ENCODE measurements around the gene FNDC3A.

The FNDC3A gene

GRCh38 chr13:49071341-49071937 lies 95.7 kb downstream of the FNDC3A start:
- Histone ChIP-seq H3K4me1 (ENCODE audit: low read length) (no peaks in the 10 kb centered on the region), H3K27me3 (replicated peaks; ENCODE audit: insufficient read depth, low read length) (no peaks in the 10 kb centered on the region), H3K9me3 (replicated peaks; ENCODE audit: insufficient read depth, low read length) (no peaks in the 10 kb centered on the region), H3K36me3 (replicated peaks; ENCODE audit: insufficient read depth, low read length) (no peaks in the 10 kb centered on the region), H3K4me2 (ENCODE audit: low read depth, low read length) (no peak overlapping the region), H3F3A (ENCODE audit: insufficient read depth, low read length) (no peaks in the 10 kb centered on the region), H3K27ac (ENCODE audit: low read length) (no peak overlapping the region), H2AFZ (ENCODE audit: low read length) (no peak overlapping the region), H3K9ac (ENCODE audit: low read length) (no peak overlapping the region), H3K4me3 (ENCODE audit: low read length) (no peak overlapping the region), H3K79me2 (ENCODE audit: low read length) (peaks cover 10% of the 10 kb centered on the region; the same call in 1 of the 2 replicates), H3K9me2 (replicated peaks; ENCODE audit: insufficient read depth, low read length) (no peaks in the 10 kb centered on the region), H4K20me1 (ENCODE audit: insufficient read depth, low read length) (no peaks in the 10 kb centered on the region)
- DNase-seq: no peak
- no peak for TF ChIP-seq EZH2phosphoT487 (IDR thresholded peaks at IDR 0.05; ENCODE audit: low read length)
- TF ChIP-seq EZH2 (optimal IDR thresholded peaks at IDR 0.05; ENCODE audit: low read depth, low read length): no peak
- TF ChIP-seq CTCF (IDR thresholded peaks at IDR 0.05; ENCODE audit: low read length): no peak

- no peak for DNase-seq
- no peak for TF ChIP-seq EZH2 (optimal IDR thresholded peaks at IDR 0.05; ENCODE audit: low read depth, low read length)
- Histone ChIP-seq H3K4me1 (ENCODE audit: low read length) (no peaks in the 10 kb centered on the region), H3K9me3 (replicated peaks; ENCODE audit: insufficient read depth, low read length) (no peaks in the 10 kb centered on the region), H3K9ac (ENCODE audit: low read length) (no peak overlapping the region), H3K79me2 (ENCODE audit: low read length) (peaks cover 34% of the 10 kb centered on the region), H3K27ac (ENCODE audit: low read length) (no peak overlapping the region), H4K20me1 (ENCODE audit: insufficient read depth, low read length) (no peaks in the 10 kb centered on the region), H3K36me3 (replicated peaks; ENCODE audit: insufficient read depth, low read length) (no peaks in the 10 kb centered on the region; the same call in 1 of the 2 replicates), H3K4me2 (ENCODE audit: low read depth, low read length) (no peak overlapping the region), H3K9me2 (replicated peaks; ENCODE audit: insufficient read depth, low read length) (no peaks in the 10 kb centered on the region), H3K27me3 (replicated peaks; ENCODE audit: insufficient read depth, low read length) (no peaks in the 10 kb centered on the region), H3F3A (ENCODE audit: insufficient read depth, low read length) (no peaks in the 10 kb centered on the region), H3K4me3 (ENCODE audit: low read length) (no peak overlapping the region), H2AFZ (ENCODE audit: low read length) (no peak overlapping the region)
These were observed 107.2 kb downstream of the FNDC3A start for GRCh38 chr13:49082653-49083536.

- Histone ChIP-seq H2AFZ (ENCODE audit: low read length) (no peak overlapping the region), H3K27me3 (replicated peaks; ENCODE audit: insufficient read depth, low read length) (no peaks in the 10 kb centered on the region), H3K9me3 (replicated peaks; ENCODE audit: insufficient read depth, low read length) (no peaks in the 10 kb centered on the region), H3K27ac (ENCODE audit: low read length) (no peak overlapping the region), H3F3A (ENCODE audit: insufficient read depth, low read length) (no peaks in the 10 kb centered on the region), H3K4me1 (ENCODE audit: low read length) (no peaks in the 10 kb centered on the region), H4K20me1 (ENCODE audit: insufficient read depth, low read length) (no peaks in the 10 kb centered on the region), H3K4me3 (ENCODE audit: low read length) (no peak overlapping the region), H3K79me2 (ENCODE audit: low read length) (peaks cover 37% of the 10 kb centered on the region), H3K9me2 (replicated peaks; ENCODE audit: insufficient read depth, low read length) (no peaks in the 10 kb centered on the region), H3K9ac (ENCODE audit: low read length) (no peak overlapping the region), H3K4me2 (ENCODE audit: low read depth, low read length) (no peak overlapping the region), H3K36me3 (replicated peaks; ENCODE audit: insufficient read depth, low read length) (no peaks in the 10 kb centered on the region)
- no peak for DNase-seq
- TF ChIP-seq EZH2 (optimal IDR thresholded peaks at IDR 0.05; ENCODE audit: low read depth, low read length) (no peak), EZH2phosphoT487 (IDR thresholded peaks at IDR 0.05; ENCODE audit: low read length) (no peak), CTCF (IDR thresholded peaks at IDR 0.05; ENCODE audit: low read length) (no peak)
These were observed 109.2 kb downstream of the FNDC3A start for GRCh38 chr13:49084961-49085360.

All from MM.1S (cell line).